ENCODE data around the gene GARIN6.

GRCh38 chr12:99649551-99649950 lies 2.0 kb downstream of the GARIN6 start:
- no peak for TF ChIP-seq CTCF (IDR thresholded peaks at IDR 0.05)
- TF ChIP-seq ZFX (IDR thresholded peaks at IDR 0.05; ENCODE audit: borderline replicate concordance): no peak
